Ammon's horn (tissue), 1 donor: Measurements from ENCODE around the gene TNRC18.
"Not testable (repeated sequence)": the region's sequence is repeated elsewhere in the genome, so short reads cannot be mapped to it uniquely, and the experiment has no call there.

Experiments used
- DNase-seq: peaks from one replicate; pipeline ENCODE4 v3.0.0-alpha.2; 2016; ENCODE audit warnings: low spot score

The TNRC18 gene

DNA sequence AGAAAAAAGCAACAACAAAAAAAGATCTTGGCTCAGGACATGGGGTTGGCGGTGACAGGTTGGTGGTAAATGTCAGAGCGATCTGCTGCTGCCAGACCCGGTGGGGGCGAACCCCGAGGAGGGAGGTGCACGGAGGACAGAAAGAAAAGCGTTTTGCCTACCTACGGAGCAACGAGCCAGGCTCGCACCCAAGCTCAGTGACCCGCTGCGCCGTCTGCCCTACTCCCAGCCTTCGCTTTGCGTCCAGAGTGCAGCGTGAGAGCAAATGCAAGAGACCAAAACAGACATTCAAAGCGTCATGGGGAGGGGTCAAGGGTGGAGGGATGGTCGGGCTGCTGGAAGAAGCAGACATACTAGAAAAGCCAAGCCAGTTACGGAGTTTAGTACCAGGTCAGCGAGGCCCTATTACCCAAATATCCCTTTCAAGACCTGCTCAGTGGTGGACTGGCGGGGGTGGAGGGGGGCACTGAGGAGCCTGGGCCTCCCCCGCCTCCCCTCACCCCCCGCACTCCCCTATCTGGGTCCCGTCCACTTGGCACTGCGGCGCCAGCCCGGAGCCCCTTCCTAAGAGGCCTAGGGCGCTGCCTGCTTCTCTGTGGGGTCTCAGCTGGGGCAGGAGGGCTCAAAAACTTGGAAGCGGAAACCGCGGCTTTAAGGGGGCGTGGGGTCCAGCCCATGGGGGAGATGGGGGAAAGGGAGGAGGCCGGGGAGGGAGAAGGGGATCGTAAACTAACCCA is 74.0 kb downstream of the TNRC18 start:
- no peak for DNase-seq

GRCh38 chr7:5349005-5349380 is 74.6 kb downstream of the TNRC18 start:
- DNase-seq = no peak

DNA sequence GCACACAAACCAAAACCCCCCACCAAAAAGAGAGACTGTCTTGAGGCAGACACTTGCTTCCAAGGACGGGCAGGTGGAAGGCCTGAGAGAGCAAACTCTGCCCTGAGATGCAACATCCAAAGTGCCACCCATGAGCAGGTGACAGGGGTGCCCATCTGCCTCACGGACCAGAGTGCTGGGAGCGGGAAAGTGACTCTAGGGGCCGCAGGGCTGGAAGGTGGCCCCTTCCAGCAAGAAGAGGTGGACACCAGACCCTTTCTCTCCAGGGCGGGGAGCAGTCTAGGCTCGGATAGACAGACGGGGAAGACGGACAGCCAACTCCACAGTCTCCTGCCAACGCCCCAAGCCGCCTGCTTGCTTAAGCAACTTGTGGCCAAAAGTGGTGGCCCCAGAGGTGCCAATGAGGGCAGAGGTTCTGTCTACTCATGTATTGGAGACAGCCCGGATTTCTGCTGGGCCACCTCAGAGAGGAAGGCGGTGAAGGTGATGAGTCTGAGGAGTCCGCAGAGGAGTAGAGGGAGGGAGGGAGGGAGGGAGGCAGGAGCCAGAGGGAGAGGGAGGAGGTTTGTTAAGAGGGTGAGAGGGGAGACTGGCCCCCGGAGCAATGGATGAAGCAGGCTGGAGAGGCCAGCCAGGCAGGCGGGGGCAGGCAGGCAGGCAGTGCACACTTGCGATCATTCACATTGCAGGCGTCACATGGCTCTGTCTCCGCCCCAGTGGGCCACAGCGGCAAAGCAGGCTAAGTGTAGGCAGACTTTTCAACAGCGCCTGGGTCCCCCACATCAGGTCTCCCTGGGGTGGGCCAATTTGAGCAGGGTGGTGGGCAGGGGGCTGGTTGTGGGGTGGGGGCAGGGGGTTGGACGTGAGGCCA is 75.3 kb downstream of the TNRC18 start:
- peak; percentile 64 for DNase-seq

DNA sequence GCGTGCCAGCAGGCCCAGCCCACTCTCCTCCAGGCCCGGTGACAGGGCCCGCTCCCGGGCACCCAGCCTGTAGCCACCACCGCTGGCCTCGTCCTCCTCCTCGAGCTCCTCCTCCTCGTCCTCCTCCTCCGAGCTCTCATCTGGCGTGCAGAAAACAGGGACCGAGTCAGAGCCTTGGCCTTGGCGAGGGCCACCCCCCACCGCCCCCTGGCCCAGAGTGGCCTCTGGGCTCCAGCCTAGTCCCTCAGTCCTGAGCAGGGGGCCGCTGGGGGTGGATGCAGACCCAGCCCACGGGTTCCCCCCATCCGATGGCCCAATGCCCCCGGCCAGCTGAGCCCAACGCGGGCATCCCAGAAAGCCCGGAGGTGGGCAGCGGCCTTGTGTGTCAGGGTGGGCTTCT is 78.0 kb downstream of the TNRC18 start:
- no peak for DNase-seq

DNA sequence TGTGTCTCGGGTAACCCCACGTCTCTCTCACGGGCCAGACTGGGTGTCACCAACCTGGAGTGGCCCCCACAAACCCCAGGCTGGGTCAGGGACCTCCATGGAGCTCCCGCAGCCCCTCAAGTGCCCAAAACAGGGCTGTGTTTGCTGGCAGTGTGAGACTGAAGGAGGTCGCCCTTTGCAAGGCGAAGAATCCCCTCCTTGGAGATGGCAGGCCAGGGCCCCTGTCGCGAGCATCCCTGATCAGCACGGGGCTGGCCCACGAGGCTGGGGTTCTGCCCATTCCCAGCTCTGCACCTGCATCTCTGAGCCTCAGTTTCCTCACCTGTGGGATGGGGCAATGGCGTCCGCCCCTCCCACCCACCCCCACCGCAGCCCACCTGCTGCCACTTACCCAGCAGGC is 78.5 kb downstream of the TNRC18 start:
- DNase-seq = no peak

DNA sequence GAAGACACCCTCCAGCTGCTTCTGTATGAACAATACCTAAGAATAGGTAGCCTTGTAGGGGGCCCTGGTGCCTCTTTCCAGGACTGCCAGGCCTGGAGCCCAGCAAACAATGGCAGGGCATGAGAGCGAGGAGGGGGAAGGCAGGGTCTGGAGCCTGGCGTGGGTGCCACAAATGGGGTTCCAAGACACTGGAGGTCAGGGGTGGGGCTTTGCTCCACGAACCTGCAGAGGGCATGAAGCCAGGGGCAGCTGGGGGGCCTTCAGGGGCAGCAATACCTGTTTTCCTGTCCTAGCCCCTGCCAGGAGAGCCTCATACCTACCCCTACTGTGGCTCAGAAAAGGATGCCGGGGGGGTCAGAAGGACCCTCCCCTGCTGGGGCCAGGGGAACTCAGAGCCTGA is 79.3 kb downstream of the TNRC18 start:
- DNase-seq = no peak

DNA sequence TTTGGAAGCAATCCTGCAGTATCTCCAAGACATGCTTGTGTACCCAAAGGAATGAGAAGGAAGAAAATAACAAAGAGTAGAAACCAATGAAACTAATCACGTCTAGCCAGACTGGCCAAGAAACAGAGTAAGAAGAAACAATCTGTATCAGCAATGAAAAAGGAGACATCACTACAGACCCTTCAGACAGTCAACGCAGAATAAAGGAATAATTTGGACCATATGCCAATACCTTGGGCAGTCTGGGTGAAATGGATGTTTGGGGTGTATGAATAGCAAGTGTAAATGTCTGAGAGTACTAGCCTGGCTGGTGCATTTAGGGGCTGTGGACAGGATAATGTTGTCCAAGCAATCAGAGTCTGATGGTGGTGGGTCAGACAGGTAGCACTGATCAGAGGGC is 79.8 kb downstream of the TNRC18 start:
- no peak for DNase-seq

- DNase-seq = no peak
Measured at GRCh38 chr7:5342631-5343030, 81.0 kb downstream of the TNRC18 start.

DNA sequence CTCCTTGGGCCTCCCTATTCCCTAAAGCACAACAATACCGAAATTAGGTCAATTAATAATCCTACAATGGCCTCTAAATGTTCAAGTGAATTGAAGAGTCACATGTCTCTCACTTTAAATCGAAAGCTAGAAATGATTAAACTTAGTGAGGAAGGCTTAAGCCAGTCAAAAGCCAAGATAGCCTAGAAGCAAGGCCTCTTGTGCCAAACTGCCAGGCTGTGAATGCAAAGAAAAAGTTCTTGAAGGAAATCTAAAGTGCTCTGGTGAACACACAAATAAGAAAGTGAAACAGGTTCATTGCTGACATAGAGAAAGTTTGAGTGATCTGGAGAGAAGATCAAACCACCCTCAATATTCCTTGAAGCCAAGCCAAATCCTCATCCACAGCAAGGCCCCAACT is 83.7 kb downstream of the TNRC18 start:
- no peak for DNase-seq

DNA sequence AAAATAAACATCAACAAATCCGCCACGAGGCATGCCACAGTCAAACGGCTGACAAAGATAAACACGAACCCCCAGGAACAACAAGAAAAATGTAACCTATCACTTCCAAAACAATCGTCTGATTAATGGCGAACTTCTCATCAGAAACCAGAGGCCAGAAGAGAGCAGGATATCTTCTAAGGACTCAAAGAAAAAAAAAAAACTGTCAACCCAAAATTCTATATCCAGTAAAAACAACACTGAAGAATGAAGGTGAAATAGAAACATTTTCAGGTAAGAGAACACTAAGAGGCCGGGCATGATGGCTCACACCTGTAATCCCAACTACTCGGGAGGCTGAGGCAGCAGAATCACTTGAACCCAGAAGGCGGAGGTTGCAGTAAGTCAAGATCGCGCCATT is 86.6 kb downstream of the TNRC18 start:
- no peak for DNase-seq

- no peak for DNase-seq
Measured at GRCh38 chr7:5334671-5335070, 89.0 kb downstream of the TNRC18 start.

DNA sequence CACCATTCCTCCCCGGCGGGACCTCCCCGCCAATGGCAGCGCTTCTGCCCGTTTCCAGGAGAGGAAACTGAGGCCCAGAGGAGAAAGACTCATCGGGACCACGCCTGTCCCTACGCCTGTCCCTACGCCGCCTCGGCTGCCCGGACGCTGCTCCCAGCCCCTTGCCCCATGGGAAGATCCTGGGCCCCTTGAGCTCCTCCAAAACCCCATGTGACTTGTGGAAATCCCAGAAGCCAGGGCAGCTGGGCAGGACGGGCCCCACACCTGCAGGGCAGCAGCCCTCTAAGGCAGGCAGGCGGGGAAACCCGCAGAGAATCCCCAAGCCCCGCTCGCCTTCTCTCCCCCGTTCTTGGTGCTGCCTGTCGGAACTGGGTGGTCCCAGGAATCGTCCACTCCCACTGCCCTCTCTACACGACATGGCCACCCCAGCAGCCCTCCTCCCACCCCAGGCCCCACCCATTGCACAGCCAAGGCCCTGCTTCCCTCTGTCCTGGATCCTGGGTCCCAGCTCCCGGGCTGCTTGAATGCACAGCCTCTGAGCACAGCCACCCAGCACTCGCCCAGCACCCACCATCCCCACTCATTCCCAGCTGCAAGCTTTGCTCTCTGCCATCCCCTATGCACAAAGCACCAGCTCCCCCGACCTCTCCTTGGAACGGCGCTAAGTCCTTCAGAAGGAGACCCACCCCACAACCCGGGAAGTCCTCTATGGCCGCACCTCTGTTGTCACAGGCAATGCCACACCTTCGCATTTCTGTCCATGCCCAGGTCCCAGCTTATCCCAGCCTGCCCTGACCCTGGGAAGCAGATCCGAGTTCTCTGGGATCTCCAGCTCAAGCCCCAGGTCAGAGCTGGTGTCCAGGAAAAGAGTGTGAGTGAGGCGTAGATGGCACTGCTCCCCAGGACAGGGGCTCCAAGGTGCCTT is 90.3 kb downstream of the TNRC18 start:
- DNase-seq = no peak

DNA sequence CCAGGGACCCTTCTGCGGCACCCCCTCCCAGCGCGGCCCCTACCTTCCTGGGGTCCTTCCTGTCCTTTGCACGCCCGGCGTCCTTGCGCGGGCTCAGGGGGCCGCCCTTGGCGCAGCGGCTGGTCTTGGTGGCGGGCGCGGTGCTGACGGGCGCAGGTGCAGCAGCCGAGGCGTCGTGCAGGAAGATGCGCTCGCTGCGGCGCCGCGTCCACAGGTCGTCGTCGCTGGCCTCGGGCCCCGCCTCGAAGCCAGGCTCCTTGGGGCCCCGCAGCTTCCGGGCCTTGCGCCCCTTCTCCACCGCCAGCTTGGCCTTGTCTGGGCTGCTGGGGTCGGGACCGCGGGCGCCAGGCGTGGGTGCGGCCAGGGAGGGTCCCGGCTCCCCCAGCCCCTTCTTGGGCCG is 91.1 kb downstream of the TNRC18 start:
- no peak for DNase-seq

DNA sequence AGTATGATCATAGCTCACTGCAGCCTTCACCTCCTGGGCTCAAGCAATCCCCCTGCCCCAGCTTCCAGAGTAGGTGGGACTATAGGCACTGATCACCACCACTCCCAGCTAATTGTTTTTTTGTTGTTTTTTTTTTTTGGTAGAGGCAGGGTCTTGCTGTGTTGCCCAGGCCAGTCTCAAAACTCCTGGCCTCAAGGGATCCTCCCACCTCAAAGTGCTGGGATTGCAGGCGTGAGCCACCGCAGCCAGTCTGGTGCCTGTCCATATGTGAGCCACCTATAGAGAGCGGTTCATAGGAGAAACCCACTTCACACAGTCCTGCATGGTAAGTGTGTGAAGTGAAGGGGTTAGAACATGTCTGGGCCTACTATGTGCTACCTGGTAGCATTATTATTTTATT is 93.3 kb downstream of the TNRC18 start:
- DNase-seq = no peak

DNA sequence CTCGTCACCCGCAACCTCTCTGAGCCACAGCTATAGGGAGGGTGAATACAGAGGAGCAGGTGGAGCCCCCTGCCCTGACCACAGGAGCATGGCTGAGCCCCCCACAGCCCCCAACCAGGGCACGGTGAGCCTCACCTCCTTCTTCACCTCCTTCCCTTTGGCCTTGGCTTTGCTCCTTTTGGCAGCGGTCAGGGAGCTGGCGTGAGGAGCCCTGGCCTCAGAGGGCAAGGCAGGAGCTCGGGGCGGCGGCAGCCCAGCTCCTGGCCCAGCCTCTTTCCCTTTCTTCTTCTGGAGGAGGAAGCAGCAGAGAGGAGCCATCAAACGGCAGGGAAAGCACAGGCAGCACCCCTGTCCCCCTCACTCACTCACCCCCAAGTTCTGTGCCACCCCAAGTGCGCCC is 98.7 kb downstream of the TNRC18 start:
- DNase-seq = no peak

- not testable (repeated sequence) for DNase-seq
Measured at GRCh38 chr7:5323800-5324781, 99.5 kb downstream of the TNRC18 start.

GRCh38 chr7:5322621-5323410 is 100.8 kb downstream of the TNRC18 start:
- DNase-seq = no peak

DNA sequence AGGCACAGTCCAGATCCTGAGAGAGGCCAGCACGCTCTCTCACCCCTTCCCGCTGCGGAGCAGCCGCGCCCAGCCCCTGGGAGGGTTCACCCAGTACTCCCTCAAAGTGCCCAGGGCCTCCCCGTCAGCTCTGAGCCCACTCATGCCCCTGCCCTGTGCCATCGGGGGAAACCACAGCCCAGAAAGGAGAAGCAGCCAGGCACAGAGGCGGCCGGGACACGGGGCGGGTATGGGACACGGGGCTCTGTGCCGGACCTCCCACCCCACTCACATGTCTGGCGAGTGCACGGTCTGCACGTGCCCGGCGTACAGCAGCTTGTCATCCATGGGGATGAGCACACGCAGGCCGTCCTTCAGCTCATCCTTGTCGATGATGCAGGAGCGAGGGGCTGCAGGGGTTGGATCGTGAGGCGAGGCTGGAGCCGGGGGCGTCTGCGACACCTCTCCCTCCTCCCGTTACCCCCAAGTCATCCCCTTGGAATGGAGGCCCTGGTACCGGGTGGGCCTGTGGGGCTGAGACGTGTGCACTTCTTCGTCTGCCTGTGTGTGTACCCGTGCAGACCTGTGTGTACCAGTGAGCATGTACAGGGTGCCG is 102.7 kb downstream of the TNRC18 start:
- no peak for DNase-seq

DNA sequence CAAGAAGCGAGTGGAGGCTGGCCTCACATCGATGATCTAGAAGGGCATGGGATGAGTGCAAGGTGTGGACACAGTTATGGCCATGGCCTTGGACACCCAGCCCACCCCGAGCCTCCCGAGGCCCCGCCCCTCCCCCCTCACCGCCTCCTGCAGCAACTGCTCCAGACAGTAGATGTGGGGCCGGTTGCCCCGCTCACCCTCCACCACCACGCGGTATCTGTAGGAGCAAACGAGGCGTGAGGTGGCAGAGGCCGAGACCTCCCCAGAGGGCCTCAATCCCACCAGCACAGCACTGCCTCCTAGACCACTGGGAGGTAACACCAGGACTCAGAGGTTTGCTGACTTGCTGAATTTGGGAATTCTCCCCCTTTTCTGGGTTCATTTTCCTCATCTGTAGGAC is 103.2 kb downstream of the TNRC18 start:
- no peak for DNase-seq

- DNase-seq = not testable (repeated sequence)
Measured at GRCh38 chr7:5318613-5319012, 105.0 kb downstream of the TNRC18 start.
